GM21526 (cell line): ENCODE data around the gene NDUFS6.
A peak's percentile ranks its signal among the peaks of the same experiment; 100 is the strongest.

Source experiments
- ATAC-seq: cut with Tn5 transposase; IDR thresholded peaks from one replicate; pipeline ENCODE4 v1.9.1; 2021; ENCODE audit warnings: moderate library complexity; ENCODE audit not compliant: unreplicated experiment, low FRiP score

NDUFS6 gene

GRCh38 chr5:1801222-1801966 lies at the start of gene NDUFS6:
TSS of gene NDUFS6 (plus strand) at chr5:1801407. CDS start at chr5:1801418, 11 bp downstream.
- ATAC-seq, result peak; percentile 53

- no peak for ATAC-seq
Measured at GRCh38 chr5:1751864-1752822, 49.1 kb upstream of the NDUFS6 start.

GRCh38 chr5:1752881-1753280 lies 48.3 kb upstream of the NDUFS6 start:
- ATAC-seq, result no peak

- ATAC-seq, result no peak
Measured at GRCh38 chr5:1753490-1753889, 47.7 kb upstream of the NDUFS6 start.

- ATAC-seq, result no peak
Measured at GRCh38 chr5:1754531-1755220, 46.5 kb upstream of the NDUFS6 start.

- no peak for ATAC-seq
Measured at GRCh38 chr5:1755321-1755949, 45.8 kb upstream of the NDUFS6 start.

- no peak for ATAC-seq
Measured at GRCh38 chr5:1756481-1756880, 44.7 kb upstream of the NDUFS6 start.

- no peak for ATAC-seq
Measured at GRCh38 chr5:1757511-1757910, 43.7 kb upstream of the NDUFS6 start.

- ATAC-seq, result no peak
Measured at GRCh38 chr5:1758574-1758973, 42.6 kb upstream of the NDUFS6 start.

GRCh38 chr5:1759378-1759970 lies 41.7 kb upstream of the NDUFS6 start:
- no peak for ATAC-seq

GRCh38 chr5:1760231-1760630 lies 41.0 kb upstream of the NDUFS6 start:
- ATAC-seq, result no peak

- ATAC-seq, result no peak
Measured at GRCh38 chr5:1760656-1761452, 40.4 kb upstream of the NDUFS6 start.

GRCh38 chr5:1761453-1761755 lies 39.8 kb upstream of the NDUFS6 start:
- ATAC-seq, result no peak

GRCh38 chr5:1762121-1762882 lies 38.9 kb upstream of the NDUFS6 start:
- ATAC-seq, result no peak

GRCh38 chr5:1762883-1763547 lies 38.2 kb upstream of the NDUFS6 start:
- ATAC-seq, result no peak

GRCh38 chr5:1763548-1763911 lies 37.7 kb upstream of the NDUFS6 start:
- ATAC-seq, result no peak

- no peak for ATAC-seq
Measured at GRCh38 chr5:1763960-1764605, 37.1 kb upstream of the NDUFS6 start.

GRCh38 chr5:1764606-1764960 lies 36.6 kb upstream of the NDUFS6 start:
- ATAC-seq, result no peak
